GM18861 (cell line): ENCODE results near the gene PIM3.

ENCODE experiments used
- ATAC-seq: cut with Tn5 transposase; IDR thresholded peaks from one replicate; pipeline ENCODE4 v1.9.1; 2021; ENCODE audit not compliant: unreplicated experiment

Gene PIM3

GRCh38 chr22:49927483-49928184, 32.9 kb upstream of the PIM3 start:
- no peak for ATAC-seq

DNA sequence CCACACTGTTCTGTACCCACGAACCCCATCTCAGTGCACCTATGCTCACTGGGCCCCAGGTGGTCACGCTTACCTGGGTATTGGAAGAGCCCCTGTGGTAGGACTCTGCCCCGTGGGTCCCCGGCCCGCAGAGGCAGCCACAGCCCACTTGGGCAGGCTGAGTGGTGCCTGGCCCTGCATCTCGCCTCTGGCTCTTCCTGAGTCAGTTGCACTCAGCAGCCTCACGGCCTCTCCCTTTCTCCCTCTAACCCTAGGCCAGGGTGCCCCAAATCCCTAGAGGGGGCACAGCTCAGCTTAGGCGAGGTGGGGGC, 32.4 kb upstream of the PIM3 start:
- no peak for ATAC-seq

GRCh38 chr22:49928555-49929210, 31.9 kb upstream of the PIM3 start:
- no peak for ATAC-seq

DNA sequence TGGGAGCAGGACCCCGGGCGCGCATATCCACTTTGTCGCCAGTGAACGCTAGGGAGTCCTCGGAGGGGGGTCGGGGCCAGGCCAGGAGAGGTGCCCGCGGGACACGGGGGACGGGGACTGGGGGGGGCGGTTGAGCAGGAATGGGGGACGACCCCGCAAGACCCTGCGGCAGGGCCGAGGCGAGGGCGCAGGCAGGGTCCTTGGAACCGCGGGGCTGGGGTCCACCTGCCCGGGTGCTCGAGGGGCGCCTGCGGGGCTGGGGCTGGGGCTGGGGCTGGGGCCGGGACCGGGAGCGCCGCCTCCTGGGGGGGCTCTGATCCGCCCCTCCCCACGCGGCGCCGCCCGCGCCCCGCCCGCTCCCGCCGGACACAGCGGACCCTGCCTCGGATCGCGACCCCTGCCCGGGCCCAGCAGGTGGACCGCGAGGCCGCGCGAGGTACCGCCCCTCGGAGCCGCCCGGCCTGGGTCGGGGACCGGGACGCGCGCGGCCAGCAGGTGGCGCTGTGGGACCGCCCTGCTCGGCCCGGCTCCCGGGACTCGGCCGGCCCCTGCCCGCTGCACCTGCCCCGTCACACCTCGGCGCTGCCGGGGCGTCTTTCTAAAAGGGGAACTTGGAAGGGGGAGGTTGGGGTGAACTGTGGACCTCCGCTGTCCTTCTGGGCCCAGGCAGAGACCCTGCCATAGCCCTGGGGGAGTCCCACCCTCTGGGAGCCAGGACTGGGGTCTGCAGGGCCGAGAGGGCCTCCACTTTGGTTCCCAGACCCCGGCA, 31.2 kb upstream of the PIM3 start:
- no peak for ATAC-seq

DNA sequence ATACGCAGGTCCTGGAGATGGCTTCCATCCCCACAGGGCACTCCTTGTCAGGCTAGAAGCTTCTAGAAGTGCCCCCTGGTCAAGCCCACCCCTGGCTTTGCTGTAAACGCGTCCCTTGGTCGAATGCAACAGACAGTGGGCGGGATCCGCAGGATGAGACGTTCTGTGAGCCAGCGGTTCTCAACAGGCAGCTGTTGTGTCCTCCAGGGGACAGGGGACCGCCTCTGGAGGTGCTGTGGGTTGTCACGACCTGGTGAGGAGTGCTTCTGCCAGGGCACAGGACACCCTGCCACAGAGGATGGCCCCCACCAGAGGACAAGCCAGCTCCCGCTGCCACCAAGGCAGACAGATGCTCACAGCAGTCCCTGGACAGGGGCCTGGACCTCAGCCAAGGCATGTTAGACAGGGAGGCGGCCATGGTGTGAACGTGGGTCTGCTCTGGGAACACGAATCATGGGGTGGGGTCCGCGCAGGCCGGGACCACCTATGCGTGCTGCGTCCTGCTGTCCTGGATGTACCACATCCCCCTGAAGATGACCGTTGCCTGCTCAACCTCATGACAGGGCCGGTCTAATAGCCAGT, 30.5 kb upstream of the PIM3 start:
- no peak for ATAC-seq

GRCh38 chr22:49930596-49931412, 29.8 kb upstream of the PIM3 start:
- ATAC-seq = peak; percentile 31

DNA sequence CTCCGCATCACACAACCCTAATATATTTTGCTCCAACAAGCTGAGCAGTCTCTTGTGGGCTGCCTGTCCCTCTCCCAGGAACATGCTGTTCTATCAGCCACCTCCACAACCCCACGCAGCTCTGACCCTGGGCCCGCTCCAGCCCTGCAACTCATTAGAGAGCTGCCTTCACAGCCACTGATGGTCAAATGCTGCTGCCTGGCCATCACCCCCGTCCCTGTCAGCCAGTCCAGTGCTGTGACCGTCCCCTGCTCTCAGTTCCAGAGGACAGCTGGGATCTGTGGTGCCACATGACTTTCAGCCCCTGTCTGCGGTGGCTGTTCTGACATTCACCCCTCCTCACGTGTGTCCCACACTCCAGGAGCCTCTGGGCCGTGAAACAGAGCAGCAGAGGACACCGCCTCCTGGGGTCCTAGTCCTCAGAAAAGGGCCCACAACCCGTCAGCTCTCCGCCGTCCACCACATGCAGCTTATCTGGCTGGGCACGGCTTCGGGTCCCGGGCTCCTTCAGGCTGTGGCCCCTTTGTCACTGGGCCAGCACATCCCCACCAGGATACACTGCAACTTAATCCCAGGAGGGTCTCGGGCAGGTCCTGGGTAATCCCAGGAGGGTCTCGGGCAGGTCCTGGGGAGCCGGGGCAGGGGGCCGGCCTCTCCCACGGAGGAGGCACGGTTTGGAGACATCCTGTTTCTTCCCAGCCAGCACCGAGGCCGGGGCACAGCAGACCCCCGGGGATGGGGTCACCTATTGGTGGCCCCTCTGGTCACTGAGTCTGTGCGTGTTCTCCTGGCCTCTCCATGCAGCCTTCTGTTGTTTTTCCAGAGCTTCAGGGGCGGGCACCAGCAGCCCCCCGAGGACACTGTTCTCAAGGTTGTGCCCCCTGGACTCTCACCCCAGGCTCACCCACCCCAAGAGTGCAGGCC, 27.1 kb upstream of the PIM3 start:
- no peak for ATAC-seq

DNA sequence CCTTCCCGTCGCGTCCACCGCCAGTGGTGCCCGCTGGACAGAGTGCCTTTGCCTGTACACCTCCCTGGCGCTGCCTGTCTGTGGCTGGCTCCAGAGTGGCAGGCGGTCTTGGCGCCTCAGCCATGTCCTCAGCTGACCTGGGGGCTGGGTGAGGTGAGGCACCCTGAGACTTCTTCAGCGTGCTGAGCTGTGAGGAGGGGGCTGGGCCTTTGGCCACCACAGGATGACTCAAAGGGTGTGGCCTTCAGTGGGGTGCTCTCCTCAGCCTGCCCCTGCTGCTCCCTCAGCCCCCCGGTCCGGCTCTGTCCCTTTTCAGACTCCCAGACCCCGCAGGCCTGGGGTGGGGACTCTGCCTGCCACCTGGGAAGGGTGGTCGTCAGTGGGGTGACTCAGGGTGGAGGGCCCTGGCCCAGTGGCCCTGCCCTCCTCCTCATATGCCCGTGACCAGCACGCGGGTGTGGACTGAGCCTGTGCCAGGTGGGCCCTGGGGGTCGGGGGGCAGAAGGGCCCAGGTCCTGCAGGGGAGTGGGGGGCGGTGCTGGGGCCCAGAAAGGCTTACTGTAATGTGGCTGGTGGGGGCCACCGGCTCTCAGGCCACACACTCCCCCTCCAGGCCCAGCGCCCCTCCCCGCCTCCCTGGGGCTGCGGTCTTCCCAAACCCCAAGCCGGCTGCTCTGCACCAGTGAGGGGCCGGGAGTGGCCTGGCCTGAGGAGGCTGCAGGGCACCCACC, 26.2 kb upstream of the PIM3 start:
- ATAC-seq = no peak

DNA sequence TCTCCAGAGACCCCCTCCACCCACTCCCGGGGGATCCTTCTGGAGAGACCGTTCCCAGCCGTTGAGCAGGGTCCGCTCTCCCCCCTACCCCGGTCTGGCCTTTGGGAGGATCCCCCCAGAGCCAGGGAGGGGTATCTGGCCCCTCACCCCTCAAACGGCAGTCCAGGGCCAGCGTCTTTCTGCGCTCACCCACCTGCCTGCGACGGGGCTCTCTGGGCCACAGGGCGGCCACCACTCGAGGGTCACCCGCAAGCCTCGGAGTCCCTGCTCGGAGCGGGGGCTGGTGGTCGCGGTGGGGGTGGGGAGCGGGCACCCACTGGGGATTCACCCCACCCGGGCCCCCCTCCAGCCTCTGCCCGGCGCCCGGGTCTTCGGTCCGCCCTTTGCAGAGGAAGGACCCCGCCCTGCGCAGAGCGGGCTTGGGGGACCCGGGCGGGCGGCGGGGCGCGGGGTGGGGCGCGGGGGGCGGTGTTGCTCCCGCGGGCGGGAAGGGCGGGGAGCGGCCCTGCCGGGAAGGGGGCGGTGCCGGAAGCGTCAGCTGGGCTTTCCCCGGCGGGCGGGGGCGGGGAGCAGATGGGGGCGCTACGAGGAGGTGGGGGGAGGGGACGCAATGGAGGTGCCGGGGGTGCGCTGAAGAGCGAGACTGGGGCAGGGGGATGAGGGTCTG, 25.5 kb upstream of the PIM3 start:
- ATAC-seq = no peak

- no peak for ATAC-seq
These were observed 25.0 kb upstream of the PIM3 start for GRCh38 chr22:49935561-49935960.

DNA sequence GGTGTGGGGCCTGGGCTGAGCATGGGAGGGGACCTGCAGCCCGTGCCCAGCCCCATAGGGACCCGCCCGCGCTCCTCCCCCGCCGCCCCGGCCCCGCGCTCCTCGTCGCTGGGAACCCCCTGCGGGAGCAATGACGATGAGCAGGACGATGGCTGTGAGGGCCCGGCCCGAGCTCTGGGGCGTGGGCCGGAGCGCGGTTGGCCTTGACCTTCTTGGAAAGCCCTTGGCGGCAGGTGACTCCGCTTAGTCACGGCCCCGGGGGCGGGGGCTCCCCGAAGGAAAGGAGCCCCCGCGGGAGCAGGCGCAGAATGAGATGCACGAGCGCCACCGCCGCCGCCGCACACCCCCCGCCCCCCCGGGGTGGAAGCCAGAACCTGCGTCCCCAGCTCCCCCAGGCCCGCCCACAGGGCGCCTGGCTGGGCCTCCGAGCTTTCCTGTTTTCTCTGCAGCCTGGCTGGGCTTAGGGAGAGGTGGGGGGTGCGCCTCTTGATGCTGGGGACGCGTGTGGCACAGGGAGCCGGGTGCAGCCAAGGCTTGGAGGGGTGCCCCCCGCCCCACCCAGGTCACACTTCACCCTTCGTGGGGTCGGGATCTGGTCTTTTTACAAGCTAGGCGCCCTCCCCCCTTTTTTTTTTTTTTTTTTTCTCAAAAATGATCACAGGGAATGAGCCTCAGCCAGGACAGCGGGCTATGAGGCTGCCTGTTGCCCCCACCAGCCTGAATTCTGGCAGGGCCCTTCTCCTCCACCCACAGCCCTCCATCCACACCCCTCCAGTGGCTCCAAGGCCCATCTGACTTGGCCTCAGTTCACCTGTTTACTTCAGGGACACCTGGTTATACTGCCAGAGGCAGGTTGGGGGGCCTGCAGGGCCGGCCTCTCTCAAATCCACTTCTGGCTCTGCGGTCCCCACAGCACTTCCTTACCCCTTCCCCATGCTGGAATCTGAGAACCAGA, 24.3 kb upstream of the PIM3 start:
- ATAC-seq = peak; percentile 64

DNA sequence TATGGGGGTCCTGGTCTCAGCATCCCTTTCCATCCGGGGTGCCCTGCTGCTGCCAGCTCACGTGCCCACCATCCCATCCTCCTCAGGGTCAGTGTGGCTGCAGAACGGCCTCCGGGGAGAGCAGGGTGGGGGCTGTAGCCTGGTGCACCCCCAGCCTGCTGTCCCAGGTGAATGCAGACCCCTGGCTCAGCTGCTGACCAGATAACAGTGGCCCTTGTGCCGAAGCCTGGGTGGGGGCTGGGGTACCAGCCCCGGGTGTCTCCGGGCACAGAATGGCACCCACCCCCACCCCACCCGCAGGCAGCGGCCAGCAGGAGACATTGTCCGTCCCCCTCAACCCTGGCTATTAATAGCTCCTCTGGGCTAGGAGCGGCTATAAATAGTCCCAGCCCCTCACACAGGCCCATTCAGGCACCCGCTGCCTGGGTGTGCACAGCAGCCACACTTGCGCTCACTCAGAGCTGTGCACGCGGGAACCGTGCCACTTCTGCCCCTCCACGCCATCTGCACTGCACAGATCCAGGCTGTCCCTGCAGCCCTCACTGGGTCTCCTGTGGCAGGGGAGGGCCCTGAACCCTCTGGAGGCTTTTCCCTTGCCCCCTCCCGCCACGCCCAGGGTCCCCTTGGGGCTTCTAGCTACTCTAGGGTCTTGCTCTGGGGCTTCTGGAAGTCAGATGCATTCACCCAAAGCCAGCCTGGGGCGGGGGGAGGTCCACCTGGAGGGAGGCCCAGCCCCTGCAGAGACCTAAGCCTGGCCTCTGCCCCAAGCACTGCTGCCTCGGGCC, 23.4 kb upstream of the PIM3 start:
- no peak for ATAC-seq

DNA sequence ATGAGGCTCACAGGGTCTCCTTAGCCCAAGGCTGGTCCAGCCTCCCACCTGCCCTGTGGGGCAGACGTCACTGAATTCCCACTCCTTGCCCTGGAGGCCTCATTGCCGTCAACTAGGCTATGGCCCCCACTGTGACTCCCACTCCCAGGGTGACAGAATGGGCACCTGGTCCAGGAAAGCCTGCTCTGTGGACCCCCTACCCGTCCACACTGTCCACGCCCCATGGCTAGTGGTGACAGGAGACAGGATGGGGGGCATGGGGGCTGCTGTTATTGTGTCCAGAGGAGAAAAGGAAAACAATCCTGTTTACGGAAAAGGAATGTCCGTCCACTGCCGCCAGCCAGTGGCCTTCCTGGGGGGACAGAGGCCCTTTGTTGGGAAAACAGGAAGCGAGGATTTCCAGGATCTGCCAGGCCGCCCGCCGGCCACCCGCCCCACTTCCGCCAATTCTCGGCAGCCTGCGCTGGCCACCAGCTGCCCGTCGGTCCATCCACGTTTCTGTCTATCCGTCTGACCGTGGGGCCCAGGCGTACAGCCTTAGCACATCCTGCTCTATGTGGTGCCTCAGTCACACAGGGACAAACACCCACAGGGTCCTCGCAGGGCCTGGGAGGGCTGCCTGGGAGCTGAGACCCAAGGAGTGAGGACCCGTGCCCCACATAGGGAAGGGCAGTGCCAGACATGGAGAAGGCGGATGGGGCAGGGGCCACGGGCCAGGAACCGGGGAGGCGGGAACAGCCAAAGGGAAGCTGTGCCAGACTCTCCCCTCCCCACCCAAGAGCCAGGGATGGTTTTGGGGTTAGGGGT, 22.6 kb upstream of the PIM3 start:
- ATAC-seq = no peak

DNA sequence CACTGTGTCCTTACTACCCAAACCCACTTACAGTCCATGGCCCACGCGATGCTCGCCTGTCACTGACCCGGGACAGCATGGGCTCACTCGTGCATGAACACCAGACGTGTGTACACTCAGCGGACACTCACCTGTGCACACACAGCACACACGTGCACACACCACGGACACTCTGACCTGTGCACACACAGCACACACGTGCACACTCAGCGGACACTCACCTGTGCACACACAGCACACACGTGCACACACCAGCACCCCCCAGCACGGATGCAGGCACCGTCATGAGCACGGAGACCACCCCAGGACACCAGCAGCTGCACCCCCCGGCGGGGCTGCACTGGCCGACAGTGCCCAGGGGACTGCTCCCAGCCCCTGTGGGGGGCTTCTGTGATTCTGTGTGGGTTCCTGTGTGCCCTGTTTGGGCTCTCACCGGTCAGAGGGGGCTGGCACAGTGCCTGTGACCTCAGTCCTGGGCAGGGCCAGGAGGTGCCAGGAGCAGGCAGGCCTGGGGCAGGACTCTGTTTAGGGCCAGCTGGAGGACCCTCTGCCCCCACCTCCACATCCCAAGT, 21.9 kb upstream of the PIM3 start:
- ATAC-seq = no peak

- no peak for ATAC-seq
These were observed 18.9 kb upstream of the PIM3 start for GRCh38 chr22:49941507-49942316.
